Spleen (tissue), 7 donors: Measurements from ENCODE around the gene TRAF5.

Source experiments
- CTCF ChIP-seq, 11 experiments: fragments of 200-600 bp in 7 of 11; fragments of 450-650 bp in 4 of 11; sonication (generic) in 4 of 11; IDR thresholded peaks in 8 of 11; conservative IDR thresholded peaks in 3 of 11; 1 replicate in 7 of 11; 2 replicates in 4 of 11; pipeline versions ENCODE4 v1.4.0 to v1.8.0; 2016 to 2021; ENCODE audit warnings: antibody characterized with exemption in 11 of 11, inconsistent platforms in 4 of 11, mild to moderate bottlenecking in 1 of 11
- POLR2A ChIP-seq, 3 donors: fragments of 450-650 bp; IDR thresholded peaks; one replicate each; pipeline ENCODE4 v1.5.1; 2017; ENCODE audit warnings: antibody characterized with exemption in 3 of 3, mild to moderate bottlenecking in 1 of 3
- POLR2AphosphoS5 ChIP-seq, 3 donors: sonication (generic); formaldehyde crosslinking; IDR thresholded peaks; one replicate each; pipeline ENCODE4 v1.5.1; 2017; ENCODE audit warnings: antibody characterized with exemption in 3 of 3
- donor health status: DM: no; HTN: no; CAD: no; lungs with moderate emphysema.
- donor health status: DM: no; HTN: no; CAD: no.
- donor health status: DM: no; HTN: no; CAD: no.

GRCh38 chr1:211328866-211329475, 2.3 kb downstream of the TRAF5 start:
- TF ChIP-seq CTCF (IDR thresholded peaks at IDR 0.05 in 8 of 11, conservative IDR thresholded peaks at IDR 0.05 in 3 of 11) (no peak), POLR2AphosphoS5 (IDR thresholded peaks at IDR 0.05) (no peak), POLR2A (IDR thresholded peaks at IDR 0.05) (no peak)
